Small intestine (tissue), 7 donors: ENCODE data around the gene PPP1R27. TPM values are rescaled to one million over a fixed set of nuclear protein-coding genes. Genes with fewer than 3 reads are reported as not detected.
A peak's percentile ranks its signal among the peaks of the same experiment; 100 is the strongest.

Experiments used
- DNase-seq, 2 donors: peaks; one replicate each; pipeline versions ENCODE4 v3.0.0 to v3.0.0-alpha.2; 2013
- FAIRE-seq: peaks from 2 replicates; lab custom pipeline; 2012; peaks lifted over from hg19 to GRCh38; lab: Jason Lieb, UNC
- H3K27ac ChIP-seq, 3 donors: one replicate each; pipeline ENCODE4 v1.5.1; 2013; ENCODE audit warnings: low read length in 2 of 3, mild to moderate bottlenecking in 2 of 3, control low read depth in 1 of 3, inconsistent platforms in 1 of 3, low read depth in 1 of 3, moderate library complexity in 1 of 3
- H3K27me3 ChIP-seq, 3 donors: one replicate each; pipeline ENCODE4 v1.6.1; 2013; ENCODE audit warnings: low read length in 3 of 3, inconsistent platforms in 1 of 3; ENCODE audit not compliant: control insufficient read depth in 3 of 3, insufficient read depth in 3 of 3
- H3K36me3 ChIP-seq, 3 donors: one replicate each; pipeline ENCODE4 v1.6.1; 2013; ENCODE audit warnings: low read length in 3 of 3, inconsistent platforms in 1 of 3, low read depth in 1 of 3, mild to moderate bottlenecking in 1 of 3, moderate library complexity in 1 of 3; ENCODE audit not compliant: control insufficient read depth in 3 of 3, insufficient read depth in 2 of 3
- H3K4me1 ChIP-seq, 3 donors: one replicate each; pipeline ENCODE4 v1.6.1; 2013; ENCODE audit warnings: low read length in 2 of 3, inconsistent platforms in 1 of 3, low read depth in 1 of 3, mild to moderate bottlenecking in 1 of 3, moderate library complexity in 1 of 3; ENCODE audit not compliant: control insufficient read depth in 3 of 3, insufficient read depth in 2 of 3
- H3K4me3 ChIP-seq, 3 donors: one replicate each; pipeline ENCODE4 v1.5.1; 2013; ENCODE audit warnings: low read length in 3 of 3, control low read depth in 1 of 3, inconsistent platforms in 1 of 3, low read depth in 1 of 3, mild to moderate bottlenecking in 1 of 3, moderate library complexity in 1 of 3
- H3K9me3 ChIP-seq, 2 donors: one replicate each; pipeline ENCODE4 v1.6.1; 2013; ENCODE audit warnings: low read depth in 1 of 2, low read length in 1 of 2; ENCODE audit not compliant: control insufficient read depth in 2 of 2, insufficient read depth in 1 of 2
- WGBS, 3 donors: extraction: QIAGEN DNeasy Blood & Tissue Kit; methylation state at CpG; one replicate each; pipeline ENCODE4 v1.1.7; 2013; 5-methylcytosine and 5-hydroxymethylcytosine counted together
- polyA plus RNA-seq, 4 donors: library from polyadenylated mRNA; stranded (reverse) in 3 of 4; unstranded in 1 of 4; fragments of 200-250 nt in 3 of 4; fragments of 120-200 nt in 1 of 4; gene quantifications; one replicate each; pipeline versions ENCODE4 v1.2.1 to v1.2.3, GENCODE V29; 2013
- donor health status: healthy with polysubstance abuse.
- donor health status: control.
- donor health status: control.
- donor health status: Bipolar disorder and iron deficiency.
- donor health status: healthy.

PPP1R27 gene
- polyA plus RNA-seq, 4 donors = 0.12 to 2.5 (median 0.49) TPM; not detected in 1

GRCh38 chr17:81822996-81823819 lies 11.6 kb downstream of the PPP1R27 start:
- DNase-seq (no peak), FAIRE-seq (no peak)
- H3K27me3 ChIP-seq = no peaks in the 10 kb centered on the region
- H3K4me3 ChIP-seq = no peak overlapping the region
- no peak overlapping the region for H3K27ac ChIP-seq
- peaks cover 0 to 27% (median 5%) of the 10 kb centered on the region in 3 donors for H3K4me1 ChIP-seq
- H3K36me3 ChIP-seq = peaks cover 0 to 40% (median 3%) of the 10 kb centered on the region in 3 donors
- H3K9me3 ChIP-seq = no peaks in the 10 kb centered on the region
- WGBS, 3 donors = 94 to 97% (median 95%) methylated on average over 22 to 30 of the region's 30 CpGs

DNA sequence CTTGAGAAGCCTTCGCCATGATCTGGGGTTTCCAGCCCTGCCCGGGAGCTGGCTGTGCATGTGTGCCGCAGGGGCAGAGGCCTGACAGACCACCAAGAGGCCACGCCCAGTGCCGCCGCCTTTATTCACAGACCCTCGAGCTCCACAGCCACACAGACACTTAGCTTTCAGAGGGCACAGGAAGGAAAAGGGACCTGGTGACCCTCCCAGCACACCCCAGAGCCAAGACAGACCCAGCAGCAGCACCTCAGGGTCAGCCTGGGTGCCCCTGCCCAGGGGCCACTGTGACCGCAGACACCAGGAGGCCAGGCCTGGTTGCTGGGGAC lies 12.6 kb downstream of the PPP1R27 start:
- DNase-seq = no peak
- H3K4me3 ChIP-seq = no peak overlapping the region
- no peaks in the 10 kb centered on the region for H3K9me3 ChIP-seq
- peaks cover 0 to 25% (median 5%) of the 10 kb centered on the region in 3 donors for H3K4me1 ChIP-seq
- peak overlapping the region; percentile 74 to 99 (median 85) for H3K27ac ChIP-seq
- peaks cover 0 to 40% (median 3%) of the 10 kb centered on the region in 3 donors for H3K36me3 ChIP-seq
- 73 to 83% (median 76%) methylated on average over 8 of the region's 8 CpGs for WGBS, 3 donors
- H3K27me3 ChIP-seq = no peaks in the 10 kb centered on the region
- no peak for FAIRE-seq

- peaks cover 0 to 25% (median 5%) of the 10 kb centered on the region in 3 donors for H3K4me1 ChIP-seq
- no peak overlapping the region for H3K4me3 ChIP-seq
- H3K9me3 ChIP-seq = no peaks in the 10 kb centered on the region
- FAIRE-seq (no peak), DNase-seq (peak; percentile 96 to 98)
- H3K27ac ChIP-seq = peak overlapping the region; percentile 74 to 99 (median 85)
- 17 to 45% (median 34%) methylated on average over 17 to 20 of the region's 20 CpGs for WGBS, 3 donors
- no peaks in the 10 kb centered on the region for H3K27me3 ChIP-seq
- peaks cover 0 to 40% (median 3%) of the 10 kb centered on the region in 3 donors for H3K36me3 ChIP-seq
Measured at GRCh38 chr17:81821603-81822311, 13.1 kb downstream of the PPP1R27 start.

GRCh38 chr17:81821147-81821546 lies 13.7 kb downstream of the PPP1R27 start:
- Histone ChIP-seq H3K27me3 (no peaks in the 10 kb centered on the region), H3K4me1 (peaks cover 0 to 27% (median 5%) of the 10 kb centered on the region in 3 donors), H3K9me3 (no peaks in the 10 kb centered on the region), H3K27ac (peak overlapping the region; percentile 44 to 99 (median 69)), H3K36me3 (peaks cover 0 to 40% (median 3%) of the 10 kb centered on the region in 3 donors), H3K4me3 (no peak overlapping the region)
- WGBS, 3 donors = 77 to 85% (median 79%) methylated on average over 8 of the region's 8 CpGs
- DNase-seq = no peak
- no peak for FAIRE-seq

GRCh38 chr17:81819708-81820107 lies 15.1 kb downstream of the PPP1R27 start:
- DNase-seq (no peak), FAIRE-seq (no peak)
- Histone ChIP-seq H3K4me3 (no peak overlapping the region), H3K4me1 (peaks cover 0 to 37% (median 5%) of the 10 kb centered on the region in 3 donors), H3K27ac (no peak overlapping the region), H3K9me3 (no peaks in the 10 kb centered on the region), H3K36me3 (peaks cover 0 to 28% (median 3%) of the 10 kb centered on the region in 3 donors), H3K27me3 (no peaks in the 10 kb centered on the region)
- WGBS, 3 donors = 37 to 55% (median 54%) methylated on average over 13 of the region's 13 CpGs

DNA sequence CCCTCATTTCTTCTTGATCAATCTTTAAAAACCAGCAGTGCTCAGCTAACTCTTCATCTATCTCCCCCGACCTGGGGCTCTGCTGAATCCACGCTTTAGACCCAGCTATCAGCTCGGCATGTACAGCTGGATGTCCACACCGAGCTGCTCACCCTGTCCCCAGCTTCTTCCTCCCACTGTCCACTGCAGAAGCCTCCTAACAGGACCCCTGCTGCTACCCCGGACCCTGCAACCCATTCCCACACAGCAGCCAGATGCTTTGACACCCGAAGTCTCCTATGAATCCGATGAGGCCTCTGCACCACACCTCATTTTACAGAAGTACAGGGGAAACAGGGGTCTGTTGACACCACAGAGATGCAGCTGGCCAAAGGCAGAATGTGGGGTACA lies 17.1 kb downstream of the PPP1R27 start:
- no peak for FAIRE-seq
- 60 to 67% (median 60%) methylated on average over 7 of the region's 7 CpGs for WGBS, 3 donors
- Histone ChIP-seq H3K4me1 (peaks cover 0 to 36% (median 5%) of the 10 kb centered on the region in 3 donors), H3K27ac (peak overlapping the region in 1 of 3 donors; percentile 19), H3K9me3 (no peaks in the 10 kb centered on the region), H3K27me3 (no peaks in the 10 kb centered on the region), H3K4me3 (no peak overlapping the region), H3K36me3 (peaks cover 0 to 9% (median 0%) of the 10 kb centered on the region in 3 donors)
- no peak for DNase-seq

GRCh38 chr17:81815646-81815986 lies 19.2 kb downstream of the PPP1R27 start:
- peaks cover 0 to 18% (median 0%) of the 10 kb centered on the region in 3 donors for H3K4me1 ChIP-seq
- no peak overlapping the region for H3K4me3 ChIP-seq
- peak overlapping the region in 1 of 3 donors; percentile 82 for H3K27ac ChIP-seq
- FAIRE-seq (no peak), DNase-seq (peak in 1 of 2 donors; percentile 41)
- no peaks in the 10 kb centered on the region for H3K9me3 ChIP-seq
- no peaks in the 10 kb centered on the region for H3K36me3 ChIP-seq
- no peaks in the 10 kb centered on the region for H3K27me3 ChIP-seq
- 9 to 46% (median 22%) methylated on average over 2 of the region's 2 CpGs for WGBS, 3 donors
